GM21723 (cell line): ENCODE measurements around the gene SLIT3.

ENCODE experiments used
- ATAC-seq: cut with Tn5 transposase; IDR thresholded peaks from one replicate; pipeline ENCODE4 v1.9.1; 2021; ENCODE audit warnings: mild to moderate bottlenecking, moderate library complexity; ENCODE audit not compliant: unreplicated experiment

The SLIT3 gene

GRCh38 chr5:168908207-168908606, 392.7 kb downstream of the SLIT3 start:
- no peak for ATAC-seq

- ATAC-seq: no peak
These were observed 397.9 kb downstream of the SLIT3 start for GRCh38 chr5:168903061-168903460.

GRCh38 chr5:168899673-168900072, 401.3 kb downstream of the SLIT3 start:
- ATAC-seq: no peak

GRCh38 chr5:168899264-168899663, 401.7 kb downstream of the SLIT3 start:
- ATAC-seq: no peak

- no peak for ATAC-seq
These were observed 402.6 kb downstream of the SLIT3 start for GRCh38 chr5:168898247-168898911.

GRCh38 chr5:168897387-168898122, 403.4 kb downstream of the SLIT3 start:
- ATAC-seq: no peak

- no peak for ATAC-seq
These were observed 405.5 kb downstream of the SLIT3 start for GRCh38 chr5:168895295-168896071.

GRCh38 chr5:168893283-168893682, 407.7 kb downstream of the SLIT3 start:
- no peak for ATAC-seq

GRCh38 chr5:168892618-168893186, 408.2 kb downstream of the SLIT3 start:
- no peak for ATAC-seq

- no peak for ATAC-seq
These were observed 409.8 kb downstream of the SLIT3 start for GRCh38 chr5:168890816-168891812.

GRCh38 chr5:168889039-168889438, 411.9 kb downstream of the SLIT3 start:
- ATAC-seq: no peak

- ATAC-seq: no peak
These were observed 413.0 kb downstream of the SLIT3 start for GRCh38 chr5:168887931-168888330.

GRCh38 chr5:168886157-168886556, 414.8 kb downstream of the SLIT3 start:
- no peak for ATAC-seq

- ATAC-seq: no peak
These were observed 415.4 kb downstream of the SLIT3 start for GRCh38 chr5:168885324-168886120.

GRCh38 chr5:168883991-168884390, 416.9 kb downstream of the SLIT3 start:
- no peak for ATAC-seq

GRCh38 chr5:168883281-168883741, 417.6 kb downstream of the SLIT3 start:
- ATAC-seq: no peak

GRCh38 chr5:168882283-168882682, 418.7 kb downstream of the SLIT3 start:
- ATAC-seq: no peak

GRCh38 chr5:168881427-168882149, 419.4 kb downstream of the SLIT3 start:
- ATAC-seq: no peak

GRCh38 chr5:168879929-168880328, 421.0 kb downstream of the SLIT3 start:
- peak; percentile 91 for ATAC-seq
